C4-2B (cell line): ENCODE data around the gene VEZF1.

Experiments
- H3K27ac ChIP-seq: fragments of 450-650 bp; 2 replicates; pipeline ENCODE4 v1.5.1; 2017
- CTCF ChIP-seq: fragments of 450-650 bp; conservative IDR thresholded peaks from 2 replicates; pipeline ENCODE4 v1.5.1; 2017; ENCODE audit warnings: mild to moderate bottlenecking
- ZFX ChIP-seq: fragments of 450-650 bp; IDR thresholded peaks from 2 replicates; pipeline ENCODE4 v1.6.1; 2017

Gene VEZF1

GRCh38 chr17:57987581-57988300, at the start of gene VEZF1:
VEZF1 (minus strand) TSS chr17:57988254; CDS start chr17:57988111, 143 bp downstream.
- H3K27ac ChIP-seq: peak within 1 kb of the TSS; percentile 90
- TF ChIP-seq CTCF (no peak), ZFX (peak; percentile 77)

- H3K27ac ChIP-seq: no peak overlapping the region
- no peak for TF ChIP-seq ZFX
- no peak for TF ChIP-seq CTCF
Observed at GRCh38 chr17:58032691-58033415, 44.8 kb upstream of the VEZF1 start.

GRCh38 chr17:58028578-58028977, 40.5 kb upstream of the VEZF1 start:
- TF ChIP-seq CTCF (no peak), ZFX (no peak)
- peak overlapping the region; percentile 13 for H3K27ac ChIP-seq

GRCh38 chr17:58020401-58020800, 32.3 kb upstream of the VEZF1 start:
- TF ChIP-seq CTCF (no peak), ZFX (no peak)
- no peak overlapping the region for H3K27ac ChIP-seq

- no peak overlapping the region for H3K27ac ChIP-seq
- TF ChIP-seq ZFX (no peak), CTCF (no peak)
Observed at GRCh38 chr17:58019521-58019920, 31.5 kb upstream of the VEZF1 start.

GRCh38 chr17:58019039-58019438, 31.0 kb upstream of the VEZF1 start:
- TF ChIP-seq ZFX (no peak), CTCF (no peak)
- no peak overlapping the region for H3K27ac ChIP-seq

- no peak overlapping the region for H3K27ac ChIP-seq
- TF ChIP-seq ZFX: no peak
- TF ChIP-seq CTCF: no peak
Observed at GRCh38 chr17:58010067-58010799, 22.2 kb upstream of the VEZF1 start.
